ENCODE measurements around the gene BCL3.

- TF ChIP-seq POLR2AphosphoS5 (IDR thresholded peaks at IDR 0.05; ENCODE audit: low read depth, low read length): peak; percentile 71
- no peak for TF ChIP-seq EZH2 (IDR thresholded peaks at IDR 0.05)
- TF ChIP-seq, protein P1, sequence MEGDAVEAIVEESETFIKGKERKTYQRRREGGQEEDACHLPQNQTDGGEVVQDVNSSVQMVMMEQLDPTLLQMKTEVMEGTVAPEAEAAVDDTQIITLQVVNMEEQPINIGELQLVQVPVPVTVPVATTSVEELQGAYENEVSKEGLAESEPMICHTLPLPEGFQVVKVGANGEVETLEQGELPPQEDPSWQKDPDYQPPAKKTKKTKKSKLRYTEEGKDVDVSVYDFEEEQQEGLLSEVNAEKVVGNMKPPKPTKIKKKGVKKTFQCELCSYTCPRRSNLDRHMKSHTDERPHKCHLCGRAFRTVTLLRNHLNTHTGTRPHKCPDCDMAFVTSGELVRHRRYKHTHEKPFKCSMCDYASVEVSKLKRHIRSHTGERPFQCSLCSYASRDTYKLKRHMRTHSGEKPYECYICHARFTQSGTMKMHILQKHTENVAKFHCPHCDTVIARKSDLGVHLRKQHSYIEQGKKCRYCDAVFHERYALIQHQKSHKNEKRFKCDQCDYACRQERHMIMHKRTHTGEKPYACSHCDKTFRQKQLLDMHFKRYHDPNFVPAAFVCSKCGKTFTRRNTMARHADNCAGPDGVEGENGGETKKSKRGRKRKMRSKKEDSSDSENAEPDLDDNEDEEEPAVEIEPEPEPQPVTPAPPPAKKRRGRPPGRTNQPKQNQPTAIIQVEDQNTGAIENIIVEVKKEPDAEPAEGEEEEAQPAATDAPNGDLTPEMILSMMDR (IDR thresholded peaks at IDR 0.05 in 2 of 3, conservative IDR thresholded peaks at IDR 0.05 in 1 of 3; ENCODE audit: borderline replicate concordance in 1 of 3, insufficient read depth in 1 of 3, low read depth in 2 of 3, low read length in 2 of 3): no peak
- TF ChIP-seq REST (IDR thresholded peaks at IDR 0.05; ENCODE audit: low read depth): no peak
- TF ChIP-seq POLR2A (IDR thresholded peaks at IDR 0.05; ENCODE audit: borderline replicate concordance, extremely low read depth, insufficient read depth, insufficient read length): peak; percentile 40
- no peak for TF ChIP-seq SRF (IDR thresholded peaks at IDR 0.05; ENCODE audit: low read depth)
- TF ChIP-seq SIN3A (IDR thresholded peaks at IDR 0.05; ENCODE audit: low read depth): no peak
- TF ChIP-seq MAX (IDR thresholded peaks at IDR 0.05): no peak
- peak; percentile 62; the same call in 1 of the 2 replicates for TF ChIP-seq SP1 (IDR thresholded peaks at IDR 0.05; ENCODE audit: low read depth)
Measured at GRCh38 chr19:44753932-44754749, 5.6 kb downstream of the BCL3 start.
